ENCODE measurements around the gene STRA6. TPM values are rescaled to one million over a fixed set of nuclear protein-coding genes. Genes with fewer than 3 reads are reported as not detected.

STRA6 gene
- total and polyA plus RNA-seq, 2 of the 8 experiments (the other 6 are each of a cell fraction or from before 2014, with no cell fraction given) = 9.3 to 14.5 TPM

DNA sequence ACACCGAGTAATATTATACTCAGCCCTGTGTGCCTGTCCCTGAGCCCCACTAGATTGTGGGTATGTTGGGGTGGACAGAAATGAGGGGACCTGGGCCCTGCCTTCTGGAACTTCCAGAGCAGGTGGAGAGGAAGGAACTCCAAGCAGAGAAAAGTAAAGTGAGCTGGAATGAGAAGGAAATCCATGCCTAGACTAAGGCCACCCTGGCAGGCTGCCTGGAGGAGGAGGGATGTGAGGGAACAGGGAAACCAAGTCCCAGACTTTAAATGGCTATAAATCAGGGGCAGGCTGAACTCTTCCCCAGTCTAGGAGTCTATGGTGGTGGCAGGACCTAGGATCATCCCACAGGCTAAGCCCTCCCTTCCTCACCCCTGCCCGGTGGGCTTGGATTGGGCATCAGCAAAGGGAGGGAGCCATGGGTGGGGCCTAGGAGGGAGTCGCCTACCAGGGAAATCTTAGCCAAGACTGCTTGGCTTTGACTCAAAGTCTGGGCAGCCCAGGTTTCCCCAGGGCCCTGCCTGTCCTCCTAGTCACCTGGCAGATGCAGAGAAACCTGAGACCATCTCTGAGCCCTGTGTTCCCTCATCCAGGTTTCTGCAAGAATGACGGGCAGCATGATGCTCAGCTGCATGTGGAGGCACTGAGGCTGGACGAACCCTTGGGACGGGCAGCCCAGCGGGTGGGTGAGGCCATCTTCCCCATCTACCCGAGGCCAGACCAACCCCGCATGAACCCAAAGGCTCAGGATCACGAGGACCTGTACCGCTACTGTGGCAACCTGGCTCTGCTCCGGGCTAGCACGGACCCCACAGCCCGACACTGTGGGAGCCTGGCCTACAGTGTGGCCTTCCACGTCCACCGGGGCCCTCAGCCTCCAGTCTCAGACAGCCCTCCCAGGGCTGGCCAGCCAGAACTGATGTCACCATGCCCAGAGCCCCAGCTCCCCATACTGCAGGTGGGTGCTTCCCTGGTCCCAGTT is 15.6 kb upstream of the STRA6 start:
- H2BK15ac ChIP-seq (ENCODE audit: low read length) = 0 out of 2 replicates have a peak overlapping the region, but pooled peaks have one; percentile 8
- no peak overlapping the region for H4K5ac ChIP-seq (ENCODE audit: insufficient read length, low read depth, low read length)
- H3K4ac ChIP-seq (replicated peaks; ENCODE audit: insufficient read length, low read depth, low read length) = no peak overlapping the region
- peaks cover 2% of the 10 kb centered on the region for H3K23me2 ChIP-seq (ENCODE audit: low read depth, low read length)
- no peak for TF ChIP-seq EZH2 (IDR thresholded peaks at IDR 0.05; ENCODE audit: low read depth, low read length, severe bottlenecking)
- TF ChIP-seq RNF2 (IDR thresholded peaks at IDR 0.05; ENCODE audit: borderline replicate concordance, low read depth, low read length, missing control alignments, poor library complexity, severe bottlenecking) = no peak
- TF ChIP-seq SP1 (IDR thresholded peaks at IDR 0.05; ENCODE audit: low read depth, low read length) = no peak
- TF ChIP-seq ASH2L (IDR thresholded peaks at IDR 0.05; ENCODE audit: low read length) = no peak
- TF ChIP-seq YY1 (IDR thresholded peaks at IDR 0.05; ENCODE audit: low read depth, low read length) = no peak
- TF ChIP-seq TAF1 (IDR thresholded peaks at IDR 0.05; ENCODE audit: low read depth, low read length) = no peak
- TF ChIP-seq HDAC2 (IDR thresholded peaks at IDR 0.05; ENCODE audit: borderline replicate concordance in 1 of 2, low read depth in 2 of 2, low read length in 2 of 2) = no peak
- TF ChIP-seq EP300 (IDR thresholded peaks at IDR 0.05; ENCODE audit: borderline replicate concordance in 1 of 2, low read depth in 2 of 2, low read length in 2 of 2) = no peak
- no peak for TF ChIP-seq TCF12 (IDR thresholded peaks at IDR 0.05; ENCODE audit: low read depth, low read length)
- no peak for TF ChIP-seq SP2 (IDR thresholded peaks at IDR 0.05; ENCODE audit: low read length)
- no peak overlapping the region for H3K23ac ChIP-seq (ENCODE audit: insufficient read length)
- WGBS, 2 experiments (ENCODE audit: extremely low coverage in 1 of 2, insufficient coverage in 1 of 2, insufficient read length in 1 of 2, insufficient replicate concordance in 2 of 2, low coverage in 1 of 2, low lambda C conversion rate in 2 of 2, missing lambda C conversion rate in 1 of 2) = 93% methylated on average over 16 of the region's 16 CpGs; no CpG with 5 or more reads in 1 of the 2 experiments
- H3K27ac ChIP-seq (ENCODE audit: low read depth, low read length) = no peak overlapping the region
- no peak overlapping the region for H2AFZ ChIP-seq (ENCODE audit: low read length)
- CTCF ChIA-PET (ENCODE audit: partially characterized antibody) = interaction anchor here (1.1 kb wide), 3 partner anchors 41 to 86 kb away, joined by 3 read pairs; no protein-coding TSS in a partner anchor
- H4K8ac ChIP-seq (ENCODE audit: extremely low read depth, insufficient read depth, low read length) = peak overlapping the region; percentile 32; the same call in 1 of the 2 replicates
- H2AK5ac ChIP-seq (ENCODE audit: low read depth, low read length) = no peak overlapping the region
- H3K79me2 ChIP-seq (ENCODE audit: control insufficient read depth in 1 of 2, insufficient read depth in 2 of 2, low read length in 2 of 2) = no peaks in the 10 kb centered on the region
- POLR2A ChIA-PET (ENCODE audit: partially characterized antibody) = interaction anchor here (2.5 to 7.0 kb wide), 4 partner anchors 7 to 26 kb away, joined by 6 to 58 read pairs (median 41); partner anchors contain the start of gene STRA6
- no peak for DNase-seq (ENCODE audit: low read depth in 1 of 2, low spot score in 2 of 2)
- no peak overlapping the region for H3K14ac ChIP-seq (ENCODE audit: insufficient read length)
- no peak for FAIRE-seq
- H3K36me3 ChIP-seq (ENCODE audit: control insufficient read depth in 2 of 4, insufficient read depth in 4 of 4, low read length in 3 of 4) = no peaks in the 10 kb centered on the region
- H4K20me1 ChIP-seq (replicated peaks in 1 of 2; ENCODE audit: control insufficient read depth in 1 of 2, insufficient read depth in 2 of 2, low read length in 2 of 2) = peaks cover 1 to 3% of the 10 kb centered on the region in 2 experiments
- peaks cover 11 to 61% (median 55%) of the 10 kb centered on the region in 4 experiments for H3K27me3 ChIP-seq (replicated peaks in 1 of 4; ENCODE audit: control insufficient read depth in 3 of 4, extremely low read depth in 1 of 4, insufficient read depth in 3 of 4, low read length in 3 of 4)
- no peaks in the 10 kb centered on the region for H3K9me3 ChIP-seq (ENCODE audit: insufficient read depth in 2 of 2, low read depth in 1 of 2, low read length in 1 of 2)
- no peak overlapping the region for H2BK120ac ChIP-seq (replicated peaks; ENCODE audit: low read depth, low read length)
- H3K56ac ChIP-seq (replicated peaks; ENCODE audit: insufficient read length, low read depth, low read length) = no peak overlapping the region
- H3K79me1 ChIP-seq (ENCODE audit: low read depth, low read length) = no peaks in the 10 kb centered on the region
- H2BK5ac ChIP-seq (ENCODE audit: low read depth, low read length) = no peak overlapping the region
- H3K18ac ChIP-seq (ENCODE audit: extremely low read depth, low read length) = no peak overlapping the region
- no peak overlapping the region for H2BK20ac ChIP-seq (ENCODE audit: low read length)
- no peak overlapping the region for H3K9ac ChIP-seq (replicated peaks in 1 of 4; ENCODE audit: extremely low read depth in 1 of 4, low read depth in 3 of 4, low read length in 3 of 4)
- no peak overlapping the region for H3K4me2 ChIP-seq (ENCODE audit: insufficient read depth in 1 of 2, low read depth in 2 of 2, low read length in 2 of 2)
- H3K4me1 ChIP-seq (replicated peaks in 1 of 4; ENCODE audit: control insufficient read depth in 3 of 4, insufficient read depth in 4 of 4, low read length in 3 of 4) = peaks cover 21 to 45% (median 34%) of the 10 kb centered on the region in 4 experiments
- no peak overlapping the region for H3K4me3 ChIP-seq (ENCODE audit: extremely low read depth in 1 of 4, insufficient read depth in 2 of 4, low read depth in 3 of 4, low read length in 4 of 4)
- no peak overlapping the region for H4K91ac ChIP-seq (replicated peaks; ENCODE audit: insufficient read length, low read length)
- peak overlapping the region; percentile 39; the same call in 1 of the 2 replicates for H2BK12ac ChIP-seq (ENCODE audit: low read depth, low read length)

All from H1 (cell line).